ENCODE results near the gene SGK1. TPM values are rescaled to one million over a fixed set of nuclear protein-coding genes. Genes with fewer than 3 reads are reported as not detected.

Gene SGK1
- total and polyA plus RNA-seq, 2 experiments from 2014 or later = 145 to 161 TPM

DNA sequence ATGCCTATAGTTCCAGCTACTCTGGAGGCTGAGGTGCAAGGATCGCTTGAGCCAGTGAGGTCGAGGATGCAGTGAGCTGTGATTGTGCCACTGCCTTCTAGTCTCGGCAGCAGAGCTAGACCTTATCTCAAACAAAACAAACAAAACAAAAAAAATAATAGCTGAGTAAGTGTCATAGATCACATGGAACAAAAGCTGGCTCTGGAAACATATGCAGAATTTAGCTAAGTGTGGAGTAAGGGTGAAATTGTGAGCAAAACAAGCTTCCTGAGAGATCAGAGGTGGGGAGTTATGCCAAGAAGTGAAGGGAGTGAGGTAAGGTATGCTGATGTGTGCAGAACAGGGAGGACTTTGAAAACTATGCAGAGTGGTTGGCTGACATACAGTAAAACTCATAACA, 18.7 kb downstream of the SGK1 start:
- Histone ChIP-seq H3K9me3 (ENCODE audit: low read depth) (no peaks in the 10 kb centered on the region), H3K79me2 (no peaks in the 10 kb centered on the region), H4K20me1 (ENCODE audit: insufficient read depth, poor library complexity, severe bottlenecking) (no peaks in the 10 kb centered on the region), H3K4me2 (no peak overlapping the region), H3K4me3 (no peak overlapping the region), H3K36me3 (replicated peaks; ENCODE audit: insufficient read depth, low read depth) (no peaks in the 10 kb centered on the region), H3K27ac (peak overlapping the region; percentile 17), H3K9me2 (replicated peaks; ENCODE audit: insufficient read depth) (no peaks in the 10 kb centered on the region), H3K4me1 (ENCODE audit: insufficient read depth) (no peaks in the 10 kb centered on the region), H3K27me3 (no peaks in the 10 kb centered on the region), H2AFZ (no peak overlapping the region)
- TF ChIP-seq EZH2phosphoT487 (IDR thresholded peaks at IDR 0.05; ENCODE audit: low read depth, severe bottlenecking, unreplicated experiment) (no peak), CTCF (IDR thresholded peaks at IDR 0.05; ENCODE audit: poor library complexity) (no peak), EZH2 (IDR thresholded peaks at IDR 0.05; ENCODE audit: borderline replicate concordance) (no peak)
- peak; percentile 40 for DNase-seq (ENCODE audit: low spot score)
- 59% methylated on average over 3 of the region's 3 CpGs for WGBS (ENCODE audit: low lambda C conversion rate, missing lambda C conversion rate)

DNA sequence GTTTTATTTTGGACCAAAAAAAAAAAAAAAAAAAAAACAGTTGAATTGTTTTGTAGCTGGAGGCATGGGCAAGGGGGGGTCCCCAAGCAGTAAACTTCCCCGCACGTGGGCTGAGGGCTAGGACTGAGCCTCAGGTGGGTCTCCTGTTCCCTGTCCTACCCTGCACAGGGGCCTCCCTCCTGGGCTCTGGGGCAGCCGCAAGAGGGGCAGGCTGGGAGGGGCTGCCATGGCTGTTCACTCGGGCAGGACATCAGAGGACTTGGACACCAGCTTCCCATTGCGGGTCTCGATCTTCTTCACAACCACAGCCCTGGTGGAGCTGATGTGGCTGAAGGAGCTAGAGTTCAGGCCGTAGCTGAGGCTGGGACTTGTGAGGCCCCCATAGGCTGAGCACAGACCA, 21.1 kb downstream of the SGK1 start:
- no peak overlapping the region for H2AFZ ChIP-seq
- H3K9me3 ChIP-seq (ENCODE audit: low read depth) = no peaks in the 10 kb centered on the region
- no peak for TF ChIP-seq EZH2phosphoT487 (IDR thresholded peaks at IDR 0.05; ENCODE audit: low read depth, severe bottlenecking, unreplicated experiment)
- TF ChIP-seq EZH2 (IDR thresholded peaks at IDR 0.05; ENCODE audit: borderline replicate concordance) = no peak
- no peak for TF ChIP-seq CTCF (IDR thresholded peaks at IDR 0.05; ENCODE audit: poor library complexity)
- no peaks in the 10 kb centered on the region for H3K79me2 ChIP-seq
- H3K9me2 ChIP-seq (replicated peaks; ENCODE audit: insufficient read depth) = no peaks in the 10 kb centered on the region
- no peaks in the 10 kb centered on the region for H4K20me1 ChIP-seq (ENCODE audit: insufficient read depth, poor library complexity, severe bottlenecking)
- H3K4me1 ChIP-seq (ENCODE audit: insufficient read depth) = no peaks in the 10 kb centered on the region
- DNase-seq (ENCODE audit: low spot score) = no peak
- no peak overlapping the region for H3K4me3 ChIP-seq
- WGBS (ENCODE audit: low lambda C conversion rate, missing lambda C conversion rate) = 94% methylated on average over 7 of the region's 7 CpGs
- H3K27ac ChIP-seq = peak overlapping the region; percentile 74
- H3K4me2 ChIP-seq = no peak overlapping the region
- H3K36me3 ChIP-seq (replicated peaks; ENCODE audit: insufficient read depth, low read depth) = no peaks in the 10 kb centered on the region
- no peaks in the 10 kb centered on the region for H3K27me3 ChIP-seq

DNA sequence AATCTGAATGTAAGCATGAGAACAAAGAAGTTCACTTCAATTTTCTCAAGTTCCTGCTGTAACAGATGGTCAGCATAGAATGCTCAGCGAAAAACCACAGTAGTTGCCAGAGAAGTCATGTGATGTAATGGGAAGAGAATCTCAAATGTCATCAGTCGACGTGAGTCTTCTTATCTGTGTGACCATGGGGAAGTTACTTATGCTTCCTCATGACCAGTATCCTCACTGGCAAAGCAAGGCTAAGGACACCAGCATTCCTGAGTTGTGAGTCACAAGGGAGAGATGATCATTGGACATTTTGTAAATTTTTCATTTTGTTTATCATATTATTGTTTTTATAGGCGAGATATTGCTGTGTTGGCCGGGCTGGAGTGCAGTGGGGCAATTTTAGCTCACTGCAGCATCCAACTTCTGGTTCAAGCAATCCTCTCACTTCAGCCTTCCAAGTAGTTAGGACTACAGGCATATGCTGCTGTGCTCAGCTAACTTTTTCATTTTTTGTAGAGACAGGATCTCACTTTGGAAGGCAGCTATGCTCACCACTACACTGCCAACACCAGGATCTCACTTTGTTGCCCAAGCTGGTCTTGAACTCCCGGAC, 21.9 kb downstream of the SGK1 start:
- H3K9me3 ChIP-seq (ENCODE audit: low read depth) = no peaks in the 10 kb centered on the region
- WGBS (ENCODE audit: low lambda C conversion rate, missing lambda C conversion rate) = 48% methylated on average over 6 of the region's 6 CpGs
- H3K9me2 ChIP-seq (replicated peaks; ENCODE audit: insufficient read depth) = no peaks in the 10 kb centered on the region
- peak overlapping the region; percentile 79 for H3K27ac ChIP-seq
- no peak overlapping the region for H2AFZ ChIP-seq
- no peaks in the 10 kb centered on the region for H3K36me3 ChIP-seq (replicated peaks; ENCODE audit: insufficient read depth, low read depth)
- H4K20me1 ChIP-seq (ENCODE audit: insufficient read depth, poor library complexity, severe bottlenecking) = no peaks in the 10 kb centered on the region
- H3K79me2 ChIP-seq = no peaks in the 10 kb centered on the region
- no peaks in the 10 kb centered on the region for H3K27me3 ChIP-seq
- no peak overlapping the region for H3K4me2 ChIP-seq
- H3K4me3 ChIP-seq = no peak overlapping the region
- H3K4me1 ChIP-seq (ENCODE audit: insufficient read depth) = no peaks in the 10 kb centered on the region
- no peak for TF ChIP-seq CTCF (IDR thresholded peaks at IDR 0.05; ENCODE audit: poor library complexity)
- TF ChIP-seq EZH2phosphoT487 (IDR thresholded peaks at IDR 0.05; ENCODE audit: low read depth, severe bottlenecking, unreplicated experiment) = no peak
- no peak for TF ChIP-seq EZH2 (IDR thresholded peaks at IDR 0.05; ENCODE audit: borderline replicate concordance)
- peak; percentile 78 for DNase-seq (ENCODE audit: low spot score)

Data from hepatocyte (in vitro differentiated cells).